ENCODE measurements around the gene CDH13. TPM values are rescaled to one million over a fixed set of nuclear protein-coding genes. Genes with fewer than 3 reads are reported as not detected.

The CDH13 gene
- total RNA-seq, 1 donor from 2014 or later: 2.3 TPM

DNA sequence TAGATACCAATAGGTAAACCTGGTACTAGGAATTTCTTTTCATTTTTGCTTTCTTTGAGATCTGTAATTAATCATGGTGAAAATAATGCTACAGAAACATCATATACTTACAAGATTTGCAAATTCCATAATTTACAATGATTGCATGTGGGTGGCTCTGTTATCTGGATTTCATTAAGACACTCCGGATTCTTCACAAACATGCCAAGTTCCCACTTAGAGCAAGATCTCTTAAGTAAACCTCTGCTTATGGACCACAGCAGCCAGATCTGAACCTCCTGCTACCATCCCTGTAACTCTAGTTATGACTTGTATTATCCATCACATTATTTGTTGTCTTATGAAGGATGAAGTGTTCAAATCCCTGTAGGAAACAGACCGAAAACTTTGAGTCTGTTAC is 424.7 kb downstream of the CDH13 start:
- H3K27me3 Mint-ChIP-seq (ENCODE audit: unreplicated experiment): no peaks in the 10 kb centered on the region
- no peaks in the 10 kb centered on the region for H3K9me3 Mint-ChIP-seq (ENCODE audit: unreplicated experiment)
- TF ChIP-seq, protein P1, sequence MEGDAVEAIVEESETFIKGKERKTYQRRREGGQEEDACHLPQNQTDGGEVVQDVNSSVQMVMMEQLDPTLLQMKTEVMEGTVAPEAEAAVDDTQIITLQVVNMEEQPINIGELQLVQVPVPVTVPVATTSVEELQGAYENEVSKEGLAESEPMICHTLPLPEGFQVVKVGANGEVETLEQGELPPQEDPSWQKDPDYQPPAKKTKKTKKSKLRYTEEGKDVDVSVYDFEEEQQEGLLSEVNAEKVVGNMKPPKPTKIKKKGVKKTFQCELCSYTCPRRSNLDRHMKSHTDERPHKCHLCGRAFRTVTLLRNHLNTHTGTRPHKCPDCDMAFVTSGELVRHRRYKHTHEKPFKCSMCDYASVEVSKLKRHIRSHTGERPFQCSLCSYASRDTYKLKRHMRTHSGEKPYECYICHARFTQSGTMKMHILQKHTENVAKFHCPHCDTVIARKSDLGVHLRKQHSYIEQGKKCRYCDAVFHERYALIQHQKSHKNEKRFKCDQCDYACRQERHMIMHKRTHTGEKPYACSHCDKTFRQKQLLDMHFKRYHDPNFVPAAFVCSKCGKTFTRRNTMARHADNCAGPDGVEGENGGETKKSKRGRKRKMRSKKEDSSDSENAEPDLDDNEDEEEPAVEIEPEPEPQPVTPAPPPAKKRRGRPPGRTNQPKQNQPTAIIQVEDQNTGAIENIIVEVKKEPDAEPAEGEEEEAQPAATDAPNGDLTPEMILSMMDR (IDR thresholded peaks at IDR 0.05; ENCODE audit: unreplicated experiment): no peak
- H3K4me3 Mint-ChIP-seq (ENCODE audit: unreplicated experiment): no peak overlapping the region
- peaks cover 4% of the 10 kb centered on the region for H3K4me1 Mint-ChIP-seq (ENCODE audit: unreplicated experiment)
- no peak for DNase-seq (ENCODE audit: low spot score)
- no peaks in the 10 kb centered on the region for H3K36me3 Mint-ChIP-seq (ENCODE audit: low read depth, unreplicated experiment)
- H3K27ac Mint-ChIP-seq (ENCODE audit: unreplicated experiment): no peak overlapping the region

DNA sequence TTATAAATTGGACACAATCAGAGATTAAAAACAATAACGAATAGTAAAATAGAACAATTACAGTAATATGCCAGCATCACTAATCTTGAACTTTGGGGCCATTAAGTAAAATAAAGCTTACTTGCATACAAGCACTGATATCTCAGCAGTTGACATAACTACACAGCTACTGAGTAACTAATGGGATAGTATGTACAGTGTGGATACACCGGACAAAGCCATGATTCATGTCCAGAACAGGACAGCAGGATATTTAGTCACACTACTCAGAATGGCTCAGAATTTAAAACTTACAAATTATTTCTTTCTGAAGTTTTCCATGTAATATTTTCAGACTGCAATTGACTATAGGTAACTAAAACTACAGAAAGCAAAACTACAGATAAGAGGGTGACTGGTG is 427.5 kb downstream of the CDH13 start:
- no peak overlapping the region for H3K27ac Mint-ChIP-seq (ENCODE audit: unreplicated experiment)
- TF ChIP-seq, protein P1 (IDR thresholded peaks at IDR 0.05; ENCODE audit: unreplicated experiment): no peak
- DNase-seq (ENCODE audit: low spot score): no peak

DNA sequence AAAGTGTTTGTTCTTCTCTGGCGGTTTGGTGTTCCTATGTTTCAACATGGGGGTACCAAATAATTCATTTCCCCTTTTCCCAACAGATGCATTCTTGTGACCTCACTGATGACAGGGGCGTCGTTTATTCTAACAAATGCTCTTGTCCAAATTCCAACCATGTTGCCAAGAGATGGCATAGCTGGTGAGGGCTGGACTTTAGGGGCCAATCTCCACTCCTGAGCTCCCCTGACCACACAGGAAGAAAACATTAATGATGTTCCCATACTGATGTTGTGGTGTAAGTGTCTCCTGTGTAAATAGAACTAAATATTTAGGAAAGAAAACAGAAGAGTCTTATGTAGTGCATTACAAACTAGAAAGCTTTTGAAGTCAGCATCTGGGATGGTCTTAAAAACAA is 431.6 kb downstream of the CDH13 start:
- H3K27ac Mint-ChIP-seq (ENCODE audit: unreplicated experiment): no peak overlapping the region
- no peak for DNase-seq (ENCODE audit: low spot score)
- no peaks in the 10 kb centered on the region for H3K27me3 Mint-ChIP-seq (ENCODE audit: unreplicated experiment)
- no peaks in the 10 kb centered on the region for H3K36me3 Mint-ChIP-seq (ENCODE audit: low read depth, unreplicated experiment)
- H3K4me3 Mint-ChIP-seq (ENCODE audit: unreplicated experiment): no peak overlapping the region
- no peaks in the 10 kb centered on the region for H3K4me1 Mint-ChIP-seq (ENCODE audit: unreplicated experiment)
- TF ChIP-seq, protein P1 (IDR thresholded peaks at IDR 0.05; ENCODE audit: unreplicated experiment): no peak
- H3K9me3 Mint-ChIP-seq (ENCODE audit: unreplicated experiment): peaks cover 3% of the 10 kb centered on the region

More for the DNA sequence above, 427.5 kb downstream of the CDH13 start:
- Mint-ChIP-seq H3K9me3 (ENCODE audit: unreplicated experiment) (no peaks in the 10 kb centered on the region), H3K36me3 (ENCODE audit: low read depth, unreplicated experiment) (no peaks in the 10 kb centered on the region), H3K4me3 (ENCODE audit: unreplicated experiment) (no peak overlapping the region), H3K4me1 (ENCODE audit: unreplicated experiment) (no peaks in the 10 kb centered on the region), H3K27me3 (ENCODE audit: unreplicated experiment) (no peaks in the 10 kb centered on the region)

DNA sequence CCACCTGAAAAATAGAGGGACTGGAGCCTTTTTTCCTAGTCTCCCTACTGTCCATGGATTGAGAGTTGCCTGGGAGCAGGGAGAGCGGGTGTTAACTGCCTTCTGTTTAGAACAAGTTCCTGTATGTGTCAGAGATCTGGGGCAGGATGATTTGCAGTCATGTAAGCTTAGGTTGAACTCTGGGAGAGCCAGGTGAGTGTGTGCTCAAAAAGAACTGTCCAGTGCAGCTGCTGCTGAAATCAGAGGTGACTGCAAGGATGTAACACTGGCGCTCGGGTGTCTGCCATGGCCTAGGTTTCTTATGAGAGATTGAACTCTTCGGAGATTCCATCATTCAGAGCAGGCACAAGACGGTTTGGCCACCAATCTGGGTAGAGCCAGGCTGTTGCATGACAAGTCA is 432.5 kb downstream of the CDH13 start:
- Mint-ChIP-seq H3K9me3 (ENCODE audit: unreplicated experiment) (peaks cover 4% of the 10 kb centered on the region), H3K4me3 (ENCODE audit: unreplicated experiment) (no peak overlapping the region), H3K36me3 (ENCODE audit: low read depth, unreplicated experiment) (no peaks in the 10 kb centered on the region), H3K4me1 (ENCODE audit: unreplicated experiment) (no peaks in the 10 kb centered on the region), H3K27ac (ENCODE audit: unreplicated experiment) (no peak overlapping the region), H3K27me3 (ENCODE audit: unreplicated experiment) (no peaks in the 10 kb centered on the region)
- TF ChIP-seq, protein P1 (IDR thresholded peaks at IDR 0.05; ENCODE audit: unreplicated experiment): no peak
- DNase-seq (ENCODE audit: low spot score): no peak

DNA sequence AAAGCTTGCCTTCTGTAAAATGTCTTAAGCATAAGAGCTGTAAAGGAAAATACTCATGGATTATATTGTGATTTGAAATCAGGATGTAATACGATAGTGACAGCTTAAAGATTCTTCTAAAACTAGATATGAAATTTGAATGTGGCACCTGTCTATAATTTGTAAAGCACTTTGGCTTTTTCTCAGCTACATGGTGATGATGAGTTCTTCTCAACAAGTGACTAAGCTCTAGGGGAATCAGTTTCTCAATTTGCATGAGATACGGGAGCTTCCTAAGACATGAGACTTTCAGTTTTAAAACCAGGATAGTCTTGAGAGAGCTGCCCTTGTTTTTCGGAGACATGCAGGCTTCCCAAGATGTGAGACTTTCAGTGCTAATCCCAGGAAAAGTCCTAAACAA is 439.2 kb downstream of the CDH13 start:
- Mint-ChIP-seq H3K36me3 (ENCODE audit: low read depth, unreplicated experiment) (no peaks in the 10 kb centered on the region), H3K9me3 (ENCODE audit: unreplicated experiment) (peaks cover 7% of the 10 kb centered on the region), H3K27ac (ENCODE audit: unreplicated experiment) (no peak overlapping the region), H3K4me3 (ENCODE audit: unreplicated experiment) (no peak overlapping the region), H3K27me3 (ENCODE audit: unreplicated experiment) (peaks cover 2% of the 10 kb centered on the region), H3K4me1 (ENCODE audit: unreplicated experiment) (peaks cover 5% of the 10 kb centered on the region)
- TF ChIP-seq, protein P1 (IDR thresholded peaks at IDR 0.05; ENCODE audit: unreplicated experiment): no peak
- no peak for DNase-seq (ENCODE audit: low spot score)

Data from endothelial cell (in vitro differentiated cells).